Bronchial epithelial cell (primary cell): Measurements from ENCODE around the gene C22orf42. TPM values are rescaled to one million over a fixed set of nuclear protein-coding genes. Genes with fewer than 3 reads are reported as not detected.
A peak's percentile ranks its signal among the peaks of the same experiment; 100 is the strongest.

Experiments
- DNase-seq: peaks from one replicate; pipeline ENCODE4 v3.0.0-alpha.2; 2010; ENCODE audit warnings: low read depth
- FAIRE-seq: peaks from 2 replicates; lab custom pipeline; 2011; peaks lifted over from hg19 to GRCh38; lab: Jason Lieb, UNC
- H3K27me3 ChIP-seq: 2 replicates; pipeline ENCODE4 v1.5.1; 2011; ENCODE audit warnings: low read length; ENCODE audit not compliant: control insufficient read depth, insufficient read depth
- H3K36me3 ChIP-seq: 2 replicates; pipeline ENCODE4 v1.5.1; 2011; ENCODE audit warnings: low read length; ENCODE audit not compliant: control insufficient read depth, insufficient read depth
- H3K4me3 ChIP-seq: 2 replicates; pipeline ENCODE4 v1.5.1; 2011; ENCODE audit warnings: mild to moderate bottlenecking, low read depth, low read length, control low read depth
- total RNA-seq: library from RNA; depleted of rRNA; stranded (reverse); fragments of >200 nt; gene quantifications from 2 replicates; pipeline ENCODE4 v1.2.1, GENCODE V29; 2014
- TF ChIP-seq, protein P1 (sequence below): IDR thresholded peaks from 2 replicates; pipeline ENCODE4 v1.5.1; 2011; ENCODE audit warnings: mild to moderate bottlenecking, moderate library complexity, low read length, control low read depth, inconsistent platforms; ENCODE audit not compliant: insufficient read depth, severe bottlenecking

Gene C22orf42
- total RNA-seq, 1 donor from 2014 or later: not detected

- Histone ChIP-seq H3K27me3 (peaks cover 5% of the 10 kb centered on the region), H3K4me3 (no peak overlapping the region), H3K36me3 (no peaks in the 10 kb centered on the region)
- DNase-seq (no peak), FAIRE-seq (peak; percentile 72)
- TF ChIP-seq, protein P1, sequence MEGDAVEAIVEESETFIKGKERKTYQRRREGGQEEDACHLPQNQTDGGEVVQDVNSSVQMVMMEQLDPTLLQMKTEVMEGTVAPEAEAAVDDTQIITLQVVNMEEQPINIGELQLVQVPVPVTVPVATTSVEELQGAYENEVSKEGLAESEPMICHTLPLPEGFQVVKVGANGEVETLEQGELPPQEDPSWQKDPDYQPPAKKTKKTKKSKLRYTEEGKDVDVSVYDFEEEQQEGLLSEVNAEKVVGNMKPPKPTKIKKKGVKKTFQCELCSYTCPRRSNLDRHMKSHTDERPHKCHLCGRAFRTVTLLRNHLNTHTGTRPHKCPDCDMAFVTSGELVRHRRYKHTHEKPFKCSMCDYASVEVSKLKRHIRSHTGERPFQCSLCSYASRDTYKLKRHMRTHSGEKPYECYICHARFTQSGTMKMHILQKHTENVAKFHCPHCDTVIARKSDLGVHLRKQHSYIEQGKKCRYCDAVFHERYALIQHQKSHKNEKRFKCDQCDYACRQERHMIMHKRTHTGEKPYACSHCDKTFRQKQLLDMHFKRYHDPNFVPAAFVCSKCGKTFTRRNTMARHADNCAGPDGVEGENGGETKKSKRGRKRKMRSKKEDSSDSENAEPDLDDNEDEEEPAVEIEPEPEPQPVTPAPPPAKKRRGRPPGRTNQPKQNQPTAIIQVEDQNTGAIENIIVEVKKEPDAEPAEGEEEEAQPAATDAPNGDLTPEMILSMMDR: no peak
Observed at GRCh38 chr22:32100711-32101110, 58.4 kb downstream of the C22orf42 start.

Other genes with a start within 250 kb of the C22orf42 start
- 61.9 and 65.3 TPM in 2 replicates for gene YWHAH, start 214.8 kb downstream of the C22orf42 start, total RNA-seq
- gene SLC5A1, start 116.0 kb downstream of the C22orf42 start, total RNA-seq: 0.26 and 0.90 TPM in 2 replicates
- gene RFPL2, start 45.8 kb upstream of the C22orf42 start, total RNA-seq: not detected in 2 replicates
- not detected in 2 replicates for gene SLC5A4, start 96.0 kb upstream of the C22orf42 start, total RNA-seq
- not detected in 2 replicates for gene RFPL3, start 198.6 kb upstream of the C22orf42 start, total RNA-seq